Fibroblast of villous mesenchyme (primary cell): ENCODE data around the gene ALPG. TPM values are rescaled to one million over a fixed set of nuclear protein-coding genes. Genes with fewer than 3 reads are reported as not detected.
A peak's percentile ranks its signal among the peaks of the same experiment; 100 is the strongest.
"Not testable (repeated sequence)": the region's sequence is repeated elsewhere in the genome, so short reads cannot be mapped to it uniquely, and the experiment has no call there.

Experiments
- DNase-seq: peaks from one replicate; pipeline ENCODE4 v3.0.0-alpha.2; 2010; ENCODE audit warnings: low read depth
- H3K4me3 ChIP-seq: 2 replicates; pipeline ENCODE4 v1.5.1; 2011; ENCODE audit warnings: low read depth, mild to moderate bottlenecking, low read length
- CTCF ChIP-seq: IDR thresholded peaks from 2 replicates; pipeline ENCODE4 v1.5.1; 2012; ENCODE audit warnings: low read depth, mild to moderate bottlenecking, low read length; ENCODE audit not compliant: insufficient read depth
- total RNA-seq: library from RNA; depleted of rRNA; stranded (reverse); fragments of >200 nt; gene quantifications from 2 replicates; pipeline ENCODE4 v1.2.3, GENCODE V29; 2012

Gene ALPG
- total RNA-seq, 1 donor: not detected

- H3K4me3 ChIP-seq: peak overlapping the region; percentile 43
- no peak for DNase-seq
- no peak for TF ChIP-seq CTCF
Measured at GRCh38 chr2:232419245-232420072, 12.8 kb downstream of the ALPG start.

DNA sequence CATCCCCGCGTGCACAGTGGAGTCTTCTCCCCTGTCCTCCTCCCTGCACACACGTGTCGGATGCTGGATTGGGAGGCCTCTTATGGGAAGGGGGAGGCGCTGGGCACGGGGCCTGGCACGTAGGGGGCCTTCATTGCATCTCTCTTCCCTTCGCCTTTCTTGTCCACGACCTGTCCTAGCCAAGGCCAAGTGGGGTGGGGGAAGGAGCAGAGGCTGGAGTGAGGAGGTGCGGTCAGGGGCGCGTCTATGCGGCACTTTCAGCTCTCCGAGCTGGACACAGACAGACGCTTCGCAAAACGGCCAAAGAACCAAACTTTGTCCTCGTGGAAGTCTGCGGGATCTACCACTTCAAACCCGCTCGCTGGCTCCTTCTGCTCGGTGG is 13.4 kb downstream of the ALPG start:
- no peak for DNase-seq
- no peak overlapping the region for H3K4me3 ChIP-seq
- TF ChIP-seq CTCF: no peak

DNA sequence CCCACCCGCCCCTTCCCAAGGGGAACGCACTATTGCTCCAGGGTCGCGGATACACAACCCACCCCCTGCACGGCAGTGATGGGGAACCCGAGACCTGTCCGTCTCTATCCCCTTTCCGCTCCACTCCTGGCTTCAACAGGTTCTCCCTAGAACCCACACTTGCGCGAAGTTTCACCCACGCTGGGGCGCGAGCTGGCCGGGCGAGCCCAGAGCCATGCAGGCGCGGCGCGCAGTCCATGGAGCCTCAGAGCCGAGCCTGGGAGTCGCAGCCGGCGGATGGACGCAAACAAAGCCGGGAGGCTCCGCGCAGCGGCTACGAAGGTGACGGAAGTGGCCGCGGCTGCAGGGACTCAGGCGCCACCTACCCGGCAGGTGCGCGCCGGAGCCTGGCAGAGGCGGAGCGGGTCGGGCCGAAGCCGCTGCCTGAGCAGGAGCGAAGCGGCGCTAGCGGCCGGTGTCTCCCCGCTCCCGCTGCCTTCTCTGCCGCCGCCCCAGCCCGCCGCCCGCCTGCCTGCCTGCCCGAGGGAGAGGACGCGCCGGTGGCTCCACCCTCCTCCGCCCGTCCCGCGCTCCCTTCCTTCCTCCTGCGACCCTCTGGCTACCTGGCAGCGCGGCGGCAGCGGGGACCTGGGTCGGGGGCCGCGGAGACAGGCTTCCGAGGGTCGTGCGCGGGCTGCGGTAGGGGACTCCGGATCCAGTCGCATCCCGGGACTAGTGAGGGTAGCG is 14.0 kb downstream of the ALPG start:
- DNase-seq: peak; percentile 16
- H3K4me3 ChIP-seq: no peak overlapping the region
- TF ChIP-seq CTCF: no peak

DNA sequence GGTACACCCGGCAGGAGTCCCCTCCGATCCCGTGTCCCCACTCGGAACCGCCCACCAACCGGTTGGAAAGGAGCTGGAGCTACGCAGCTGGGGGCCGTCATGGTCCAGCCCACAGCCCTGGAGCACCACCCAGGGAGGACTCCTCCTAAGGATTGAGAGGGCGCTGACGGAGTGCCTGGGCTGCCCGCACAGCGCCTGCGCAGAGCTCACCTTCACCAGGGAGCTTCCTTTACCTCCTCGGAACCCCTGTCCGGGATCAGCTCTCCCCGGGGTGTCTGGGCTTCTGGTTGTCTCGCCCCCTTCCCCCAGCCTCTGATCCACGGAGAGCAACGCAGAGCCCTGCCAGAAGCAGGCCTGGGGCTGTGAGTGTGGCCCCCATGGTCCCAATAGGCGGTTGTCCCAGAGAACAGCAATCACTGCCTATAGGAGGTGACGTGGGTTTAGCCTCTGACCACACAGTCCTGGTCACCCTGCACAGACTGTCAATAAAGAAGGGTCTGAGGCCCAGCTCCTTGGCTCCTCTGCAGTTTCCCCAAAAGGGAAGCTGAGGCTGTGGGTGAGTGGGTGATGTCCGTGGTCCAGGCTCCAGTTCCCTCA is 14.6 kb downstream of the ALPG start:
- H3K4me3 ChIP-seq: no peak overlapping the region
- TF ChIP-seq CTCF: no peak
- DNase-seq: no peak

DNA sequence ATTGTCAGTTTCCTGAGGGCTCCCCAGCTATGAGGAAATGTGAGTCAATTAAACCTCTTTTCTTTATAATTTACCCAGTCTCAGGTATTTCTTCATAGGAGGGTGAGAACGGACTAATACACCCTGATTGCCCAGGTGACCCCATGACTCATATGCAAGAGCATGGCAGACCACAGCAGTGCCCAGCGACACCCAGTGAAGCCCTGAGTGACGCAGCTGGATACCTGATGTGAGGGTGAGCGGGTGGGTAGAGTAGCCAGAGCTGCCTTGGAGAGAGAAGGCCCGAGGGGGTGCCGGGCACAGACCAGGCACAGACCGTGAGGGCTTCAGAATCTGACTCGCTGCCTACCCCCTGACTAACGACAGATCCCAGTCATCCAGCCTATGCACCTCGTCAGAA is 15.4 kb downstream of the ALPG start:
- H3K4me3 ChIP-seq: no peak overlapping the region
- no peak for TF ChIP-seq CTCF
- DNase-seq: no peak

DNA sequence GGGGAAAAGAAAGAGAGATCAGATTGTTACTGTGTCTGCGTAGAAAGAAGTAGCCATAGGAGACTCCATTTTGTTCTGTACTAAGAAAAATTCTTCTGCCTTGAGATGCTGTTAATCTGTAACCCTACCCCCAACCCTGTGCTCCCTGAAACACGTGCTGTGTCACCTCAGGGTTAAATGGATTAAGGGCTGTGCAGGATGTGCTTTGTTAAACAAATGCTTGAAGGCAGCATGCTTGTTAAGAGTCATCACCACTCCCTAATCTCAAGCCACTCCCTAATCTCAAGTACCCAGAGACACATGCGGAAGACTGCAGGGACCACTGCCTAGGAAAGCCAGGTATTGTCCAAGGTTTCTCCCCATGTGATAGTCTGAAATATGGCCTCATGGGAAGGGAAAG is 16.4 kb downstream of the ALPG start:
- not testable (repeated sequence) for DNase-seq, H3K4me3 ChIP-seq

DNA sequence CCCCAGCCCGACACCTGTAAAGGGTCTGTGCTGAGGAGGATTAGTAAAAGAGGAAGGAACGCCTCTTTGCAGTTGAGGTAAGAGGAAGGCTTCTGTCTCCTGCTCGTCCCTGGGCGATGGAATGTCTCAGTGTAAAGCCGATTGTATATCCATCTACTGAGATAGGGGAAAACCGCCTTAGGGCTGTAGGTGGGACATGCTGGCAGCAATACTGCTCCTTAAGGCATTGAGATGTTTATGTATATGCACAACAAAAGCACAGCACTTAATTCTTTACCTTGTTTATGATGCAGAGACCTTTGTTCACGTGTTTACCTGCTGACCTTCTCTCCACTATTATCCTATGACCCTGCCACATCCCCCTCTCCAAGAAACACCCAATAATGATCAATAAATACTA is 16.8 kb downstream of the ALPG start:
- H3K4me3 ChIP-seq, DNase-seq: not testable (repeated sequence)
